Endothelial cell of umbilical vein (primary cell): ENCODE data around the gene PTGER4. TPM values are rescaled to one million over a fixed set of nuclear protein-coding genes. Genes with fewer than 3 reads are reported as not detected.

Source experiments
- BruUV-seq: library from RNA; stranded (reverse); fragments of 400-500 nt; replicated peaks from 2 replicates; lab custom pipeline; 2021; lab: Mats Ljungman, UMichigan
- CTCF ChIA-PET: fragments of 300-600, 350-600 bp; sonication (Branson Sonifier 250); formaldehyde crosslinking; loops from one replicate; lab custom pipeline; 2021; ENCODE audit warnings: antibody characterized with exemption, inconsistent platforms; lab: Charles Lee
- POLR2A ChIA-PET: fragments of 300-600, 350-600 bp; sonication (Branson Sonifier 250); formaldehyde crosslinking; loops from one replicate; lab custom pipeline; 2021; ENCODE audit warnings: antibody characterized with exemption, inconsistent platforms; lab: Charles Lee
- DNase-seq: peaks from one replicate; pipeline ENCODE4 v3.0.0-alpha.2; 2011; ENCODE audit warnings: low read depth, low spot score
- FAIRE-seq: peaks from 2 replicates; lab custom pipeline; 2011; peaks lifted over from hg19 to GRCh38; lab: Jason Lieb, UNC
- H2AFZ ChIP-seq: 2 replicates; pipeline ENCODE4 v1.6.0; 2012; ENCODE audit warnings: low read depth, low read length, control low read depth, inconsistent platforms
- H3K27ac ChIP-seq: 2 replicates; pipeline ENCODE4 v1.5.1; 2011; ENCODE audit warnings: low read depth, mild to moderate bottlenecking, control low read depth, low read length, moderate library complexity; ENCODE audit not compliant: insufficient read depth
- H3K27me3 ChIP-seq, 2 experiments: 2 replicates each; pipeline versions ENCODE4 v1.6.0 to v1.6.1; 2011; ENCODE audit warnings: low read length in 2 of 2, mixed read lengths in 1 of 2; ENCODE audit not compliant: control insufficient read depth in 2 of 2, insufficient read depth in 2 of 2
- H3K36me3 ChIP-seq, 2 experiments: 2 replicates in 1 of 2; 3 replicates in 1 of 2; pipeline ENCODE4 v1.5.1; 2011; ENCODE audit warnings: low read length in 2 of 2, mild to moderate bottlenecking in 1 of 2, moderate library complexity in 1 of 2; ENCODE audit not compliant: control insufficient read depth in 2 of 2, insufficient read depth in 2 of 2; ENCODE audit errors: extremely low read depth in 1 of 2
- H3K4me1 ChIP-seq: 3 replicates; pipeline ENCODE4 v1.5.1; 2011; ENCODE audit warnings: mild to moderate bottlenecking, low read length; ENCODE audit not compliant: control insufficient read depth, insufficient read depth; ENCODE audit errors: extremely low read depth
- H3K4me2 ChIP-seq: 2 replicates; pipeline ENCODE4 v1.6.1; 2011; ENCODE audit warnings: low read length, control low read depth, mixed read lengths; ENCODE audit not compliant: insufficient read depth
- H3K4me3 ChIP-seq, 3 experiments: fragments of 200-600 bp in 1 of 3; sonication (generic), shearing (Covaris generic) in 1 of 3; replicated peaks in 1 of 3; 2 replicates each; pipeline ENCODE4 v1.5.1; 2011 to 2016; ENCODE audit warnings: control low read depth in 3 of 3, low read length in 3 of 3, mild to moderate bottlenecking in 2 of 3, inconsistent platforms in 1 of 3, low read depth in 1 of 3, moderate library complexity in 1 of 3; ENCODE audit not compliant: insufficient read depth in 1 of 3
- H3K79me2 ChIP-seq: 2 replicates; pipeline ENCODE4 v1.6.0; 2012; ENCODE audit warnings: low read length, inconsistent platforms; ENCODE audit not compliant: control insufficient read depth, insufficient read depth
- H3K9ac ChIP-seq: replicated peaks from 2 replicates; pipeline ENCODE3; 2011; ENCODE audit warnings: low read length, control low read depth; ENCODE audit not compliant: insufficient read depth; ENCODE audit errors: extremely low read depth
- H3K9me1 ChIP-seq: replicated peaks from 3 replicates; pipeline ENCODE4 v1.6.0; 2011; ENCODE audit warnings: mild to moderate bottlenecking, low read length; ENCODE audit not compliant: control insufficient read depth, insufficient read depth; ENCODE audit errors: extremely low read depth
- H3K9me3 ChIP-seq: replicated peaks from 2 replicates; pipeline ENCODE4 v1.5.1; 2012; ENCODE audit warnings: low read length, inconsistent platforms; ENCODE audit not compliant: control insufficient read depth, insufficient read depth
- H4K20me1 ChIP-seq: replicated peaks from 2 replicates; pipeline ENCODE3; 2011; ENCODE audit warnings: mild to moderate bottlenecking, low read length; ENCODE audit not compliant: control insufficient read depth, insufficient read depth; ENCODE audit errors: extremely low read depth
- EZH2 ChIP-seq: IDR thresholded peaks from 2 replicates; pipeline ENCODE4 v1.6.1; 2012; ENCODE audit warnings: borderline replicate concordance, low read depth, mild to moderate bottlenecking, moderate library complexity, low read length, inconsistent platforms; ENCODE audit not compliant: severe bottlenecking
- FOS ChIP-seq: IDR thresholded peaks from 2 replicates; pipeline ENCODE4 v1.6.1; 2011; ENCODE audit warnings: mild to moderate bottlenecking, low read length, moderate library complexity, borderline replicate concordance; ENCODE audit not compliant: insufficient read depth
- GATA2 ChIP-seq: IDR thresholded peaks from 2 replicates; pipeline ENCODE4 v1.7.0; 2011; ENCODE audit warnings: low read depth, mild to moderate bottlenecking, moderate library complexity, mixed read lengths, low read length; ENCODE audit not compliant: insufficient read length, insufficient read depth
- JUN ChIP-seq: IDR thresholded peaks from 2 replicates; pipeline ENCODE4 v1.6.1; 2011; ENCODE audit warnings: borderline replicate concordance, low read depth; ENCODE audit not compliant: insufficient read length, insufficient read depth
- MYC ChIP-seq: IDR thresholded peaks from one replicate; pipeline ENCODE4 v1.6.1; 2011; ENCODE audit warnings: mild to moderate bottlenecking, low read depth, low read length
- POLR2A ChIP-seq: IDR thresholded peaks from 2 replicates; pipeline ENCODE4 v1.6.1; 2012; ENCODE audit warnings: low read depth, mild to moderate bottlenecking, control low read depth, low read length
- POLR2AphosphoS5 ChIP-seq: IDR thresholded peaks from 2 replicates; pipeline ENCODE4 v1.6.1; 2012; ENCODE audit warnings: low read depth, mild to moderate bottlenecking, control low read depth, low read length, moderate library complexity; ENCODE audit not compliant: insufficient read depth
- dilution Hi-C: fragments of 300-500 bp; cut with MboI; formaldehyde crosslinking; loops from one replicate; pipeline ENCODE4 v1.15.0; 2019; ENCODE audit warnings: low sequenced_read_pairs; ENCODE audit not compliant: extremely low pct_ligation_motif_present
- intact Hi-C: fragments of 100-400 bp; cut with micrococcal nuclease; formaldehyde crosslinking; loops from one replicate; pipeline ENCODE4 v1.10.0; 2022
- polyA plus RNA-seq, 4 experiments: library from polyadenylated mRNA; depleted of rRNA in 3 of 4; stranded (reverse) in 3 of 4; unstranded in 1 of 4; fragments of >200 nt; gene quantifications; 2 replicates each; pipeline versions ENCODE4 v1.2.1 to v1.2.3, GENCODE V29; 2011 to 2012; ENCODE audit warnings: missing spikeins in 1 of 4
- total RNA-seq: library from RNA; stranded (reverse); gene quantifications from 2 replicates; pipeline ENCODE4 v1.2.3, GENCODE V29; 2021
- TF ChIP-seq, protein P1 (sequence below): IDR thresholded peaks from 2 replicates; pipeline ENCODE4 v1.6.1; 2011; ENCODE audit not compliant: insufficient read depth, insufficient read length
- TF ChIP-seq, protein P2 (sequence below), 2 donors: IDR thresholded peaks; 1 replicate in 1 of 2; 2 replicates in 1 of 2; pipeline ENCODE4 v1.5.1; 2011; ENCODE audit warnings: low read length in 2 of 2, mild to moderate bottlenecking in 2 of 2, moderate library complexity in 2 of 2, control low read depth in 1 of 2, inconsistent platforms in 1 of 2, low read depth in 1 of 2; ENCODE audit not compliant: insufficient read depth in 1 of 2; ENCODE audit errors: extremely low read depth in 1 of 2

Gene PTGER4
- total and polyA plus RNA-seq, 2 donors (not counting 3 experiments of a cell fraction or from before 2014, with no cell fraction given): 23.6 to 37.4 TPM

- Histone ChIP-seq H3K9me3 (no peaks in the 10 kb centered on the region), H3K9me1 (no peaks in the 10 kb centered on the region), H3K9ac (peak overlapping the region; percentile 43), H3K79me2 (peaks cover 7% of the 10 kb centered on the region), H3K4me3 (no peak overlapping the region), H3K4me2 (peak overlapping the region; percentile 69), H3K27me3 (no peaks in the 10 kb centered on the region), H4K20me1 (no peaks in the 10 kb centered on the region), H3K27ac (peak overlapping the region; percentile 84), H3K36me3 (peaks cover 0 to 4% of the 10 kb centered on the region in 2 experiments), H2AFZ (no peak overlapping the region), H3K4me1 (peaks cover 36% of the 10 kb centered on the region)
- dilution Hi-C loops: no loop called here
- ChIA-PET POLR2A (no interaction called here), CTCF (interaction anchor here (1.0 to 4.5 kb wide), 14 partner anchors 11 to 1158 kb away, joined by 3 to 72 read pairs (median 10); no protein-coding TSS in a partner anchor)
- intact Hi-C loops: loop anchor here (1.0 to 5.0 kb wide), 8 partner anchors 47 to 1156 kb away; no protein-coding TSS in a partner anchor
- BruUV-seq: TSS peak; percentile 85
- FAIRE-seq (no peak), DNase-seq (no peak)
- TF ChIP-seq MYC (no peak), GATA2 (no peak), JUN (no peak), POLR2A (no peak), POLR2AphosphoS5 (no peak), FOS (no peak), EZH2 (no peak)
- TF ChIP-seq, protein P1, sequence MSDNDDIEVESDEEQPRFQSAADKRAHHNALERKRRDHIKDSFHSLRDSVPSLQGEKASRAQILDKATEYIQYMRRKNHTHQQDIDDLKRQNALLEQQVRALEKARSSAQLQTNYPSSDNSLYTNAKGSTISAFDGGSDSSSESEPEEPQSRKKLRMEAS: no peak
- TF ChIP-seq, protein P2, sequence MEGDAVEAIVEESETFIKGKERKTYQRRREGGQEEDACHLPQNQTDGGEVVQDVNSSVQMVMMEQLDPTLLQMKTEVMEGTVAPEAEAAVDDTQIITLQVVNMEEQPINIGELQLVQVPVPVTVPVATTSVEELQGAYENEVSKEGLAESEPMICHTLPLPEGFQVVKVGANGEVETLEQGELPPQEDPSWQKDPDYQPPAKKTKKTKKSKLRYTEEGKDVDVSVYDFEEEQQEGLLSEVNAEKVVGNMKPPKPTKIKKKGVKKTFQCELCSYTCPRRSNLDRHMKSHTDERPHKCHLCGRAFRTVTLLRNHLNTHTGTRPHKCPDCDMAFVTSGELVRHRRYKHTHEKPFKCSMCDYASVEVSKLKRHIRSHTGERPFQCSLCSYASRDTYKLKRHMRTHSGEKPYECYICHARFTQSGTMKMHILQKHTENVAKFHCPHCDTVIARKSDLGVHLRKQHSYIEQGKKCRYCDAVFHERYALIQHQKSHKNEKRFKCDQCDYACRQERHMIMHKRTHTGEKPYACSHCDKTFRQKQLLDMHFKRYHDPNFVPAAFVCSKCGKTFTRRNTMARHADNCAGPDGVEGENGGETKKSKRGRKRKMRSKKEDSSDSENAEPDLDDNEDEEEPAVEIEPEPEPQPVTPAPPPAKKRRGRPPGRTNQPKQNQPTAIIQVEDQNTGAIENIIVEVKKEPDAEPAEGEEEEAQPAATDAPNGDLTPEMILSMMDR (IDR thresholded peaks at IDR 0.05; ENCODE audit: extremely low read depth in 1 of 2, insufficient read depth in 1 of 2, low read depth in 1 of 2, low read length in 2 of 2): no peak
Observed at GRCh38 chr5:40735609-40736008, 55.9 kb downstream of the PTGER4 start.
